ENCODE measurements around the gene OGFOD2.

Gene OGFOD2

GRCh38 chr12:123027726-123028445 lies 52.8 kb downstream of the OGFOD2 start:
- Histone ChIP-seq H3K4me1 (ENCODE audit: insufficient read depth, low read length) (no peaks in the 10 kb centered on the region), H3K9ac (ENCODE audit: low read depth, low read length) (no peak overlapping the region), H3K9me3 (ENCODE audit: control insufficient read depth, insufficient read depth, low read length) (no peaks in the 10 kb centered on the region), H3K36me3 (ENCODE audit: insufficient read depth, low read length) (no peaks in the 10 kb centered on the region)

- Histone ChIP-seq H3K9ac (ENCODE audit: low read depth, low read length) (no peak overlapping the region), H3K9me3 (ENCODE audit: control insufficient read depth, insufficient read depth, low read length) (no peaks in the 10 kb centered on the region), H3K4me1 (ENCODE audit: insufficient read depth, low read length) (no peaks in the 10 kb centered on the region), H3K36me3 (ENCODE audit: insufficient read depth, low read length) (no peaks in the 10 kb centered on the region)
Measured at GRCh38 chr12:123028475-123028874, 53.4 kb downstream of the OGFOD2 start.

DNA sequence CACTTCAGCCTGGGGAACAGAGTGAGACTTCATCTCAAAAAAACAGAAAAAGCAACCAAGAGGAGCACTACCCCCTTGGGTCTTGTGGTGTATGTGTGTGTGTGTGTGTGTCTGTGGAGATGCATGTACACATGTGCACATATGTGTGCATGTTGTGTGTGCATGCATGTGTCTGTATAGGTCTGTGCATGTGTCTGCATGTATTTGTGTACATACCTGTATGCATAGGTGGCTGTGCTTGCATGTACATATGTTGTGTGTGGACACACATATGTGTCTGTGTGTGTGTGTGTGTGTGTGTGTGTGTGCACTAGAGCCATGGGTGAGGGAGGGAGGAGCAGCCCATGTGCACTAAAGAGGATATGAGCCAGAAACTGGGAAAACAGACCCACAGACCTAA lies 54.5 kb downstream of the OGFOD2 start:
- no peaks in the 10 kb centered on the region for H3K4me1 ChIP-seq (ENCODE audit: insufficient read depth, low read length)
- H3K9me3 ChIP-seq (ENCODE audit: control insufficient read depth, insufficient read depth, low read length): no peaks in the 10 kb centered on the region
- H3K9ac ChIP-seq (ENCODE audit: low read depth, low read length): no peak overlapping the region
- H3K36me3 ChIP-seq (ENCODE audit: insufficient read depth, low read length): no peaks in the 10 kb centered on the region

Data from ES-I3 (cell line).